HepG2 (cell line): ENCODE data around the gene CCDC14. TPM values are rescaled to one million over a fixed set of nuclear protein-coding genes. Genes with fewer than 3 reads are reported as not detected.

ENCODE experiments used
- BRD4 ChIP-seq: sonication (generic); formaldehyde crosslinking; IDR thresholded peaks from 2 replicates; pipeline ENCODE4 v1.4.0; 2020; ENCODE audit warnings: missing genetic modification reagents
- DNMT1 ChIP-seq: sonication (generic); formaldehyde crosslinking; IDR thresholded peaks from 2 replicates; pipeline ENCODE4 v1.5.1; 2020; ENCODE audit warnings: mild to moderate bottlenecking, missing genetic modification reagents
- DPF2 ChIP-seq: sonication (generic); formaldehyde crosslinking; IDR thresholded peaks from 2 replicates; pipeline ENCODE4 v1.4.0; 2020; ENCODE audit warnings: mild to moderate bottlenecking, low read depth, missing genetic modification reagents, borderline replicate concordance
- ETS1 ChIP-seq: sonication (generic); formaldehyde crosslinking; IDR thresholded peaks from 2 replicates; pipeline ENCODE4 v1.4.0; 2020; ENCODE audit warnings: missing genetic modification reagents
- GLMP ChIP-seq: sonication (generic); formaldehyde crosslinking; IDR thresholded peaks from 2 replicates; pipeline ENCODE4 v1.9.0; 2021; ENCODE audit warnings: missing genetic modification reagents, mild to moderate bottlenecking, borderline replicate concordance
- HDAC1 ChIP-seq: sonication (generic); formaldehyde crosslinking; IDR thresholded peaks from 2 replicates; pipeline ENCODE4 v1.5.1; 2020; ENCODE audit warnings: mild to moderate bottlenecking, missing genetic modification reagents
- MAF1 ChIP-seq: sonication (generic); formaldehyde crosslinking; IDR thresholded peaks from 2 replicates; pipeline ENCODE4 v1.5.0; 2020; ENCODE audit warnings: missing genetic modification reagents, borderline replicate concordance
- MNT ChIP-seq: fragments of 450-650 bp; IDR thresholded peaks from 2 replicates; pipeline ENCODE4 v1.6.1; 2016
- NCOA5 ChIP-seq: sonication (generic); formaldehyde crosslinking; IDR thresholded peaks from 2 replicates; pipeline ENCODE4 v1.4.0; 2020; ENCODE audit warnings: missing genetic modification reagents
- PAF1 ChIP-seq: IDR thresholded peaks from 2 replicates; pipeline ENCODE4 v1.6.1; 2016; ENCODE audit warnings: missing genetic modification reagents, missing compliant biosample characterization
- TFE3 ChIP-seq: IDR thresholded peaks from 2 replicates; pipeline ENCODE4 v1.6.1; 2016
- YY1 ChIP-seq: IDR thresholded peaks from 2 replicates; pipeline ENCODE4 v1.6.1; 2011; ENCODE audit warnings: low read length, low read depth, moderate library complexity, mild to moderate bottlenecking; ENCODE audit not compliant: insufficient read depth, insufficient replicate concordance
- ZBTB2 ChIP-seq: sonication (generic); formaldehyde crosslinking; IDR thresholded peaks from 2 replicates; pipeline ENCODE4 v1.8.0; 2022; ENCODE audit warnings: low read depth, missing genetic modification reagents
- ZFP36L2 ChIP-seq: sonication (generic); formaldehyde crosslinking; IDR thresholded peaks from 2 replicates; pipeline ENCODE4 v1.4.0; 2020; ENCODE audit warnings: missing genetic modification reagents
- ZNF101 ChIP-seq: sonication (generic); formaldehyde crosslinking; IDR thresholded peaks from 2 replicates; pipeline ENCODE4 v1.4.0; 2020; ENCODE audit warnings: mild to moderate bottlenecking, low read depth, missing genetic modification reagents, borderline replicate concordance
- ZNF121 ChIP-seq: sonication (generic); formaldehyde crosslinking; IDR thresholded peaks from 2 replicates; pipeline ENCODE4 v1.5.0; 2020; ENCODE audit warnings: mild to moderate bottlenecking, missing genetic modification reagents
- ZNF136 ChIP-seq: sonication (generic); formaldehyde crosslinking; IDR thresholded peaks from 2 replicates; pipeline ENCODE4 v1.8.1; 2022; ENCODE audit warnings: low read depth, mild to moderate bottlenecking, moderate library complexity, missing genetic modification reagents
- ZNF674 ChIP-seq: sonication (generic); formaldehyde crosslinking; IDR thresholded peaks from 2 replicates; pipeline ENCODE4 v1.5.0; 2020; ENCODE audit warnings: low read depth, mild to moderate bottlenecking, missing genetic modification reagents
- ZNF773 ChIP-seq: sonication (generic); formaldehyde crosslinking; IDR thresholded peaks from 2 replicates; pipeline ENCODE4 v1.4.0; 2020; ENCODE audit warnings: missing genetic modification reagents, borderline replicate concordance
- polyA plus RNA-seq, 8 experiments: library from polyadenylated mRNA; depleted of rRNA in 3 of 8; stranded (reverse) in 7 of 8; unstranded in 1 of 8; fragments of >200 nt; fragmentation: Illumina TruSeq in 4 of 8; extraction: Trizol in 4 of 8; gene quantifications; 2 replicates each; pipeline versions ENCODE4 v1.2.1 to v1.2.3, GENCODE V29; 2011 to 2016; ENCODE audit warnings: low read depth in 4 of 8, missing spikeins in 1 of 8, mixed read lengths in 1 of 8; ENCODE audit not compliant: insufficient read depth in 1 of 8
- total RNA-seq, 5 experiments: library from RNA; depleted of rRNA; stranded (reverse); fragments of >200 nt; fragmentation: Illumina TruSeq; extraction: Trizol; gene quantifications; 2 replicates each; pipeline ENCODE4 v1.2.3, GENCODE V29; 2016; ENCODE audit warnings: low read depth in 1 of 5
- TF ChIP-seq, protein P1 (sequence below): sonication (generic); formaldehyde crosslinking; IDR thresholded peaks from 2 replicates; pipeline ENCODE4 v1.9.0; 2021; ENCODE audit warnings: missing genetic modification reagents, borderline replicate concordance

Gene CCDC14
- total and polyA plus RNA-seq, 2 of the 13 experiments (the other 11 are each of a cell fraction or from before 2014, with no cell fraction given) = 48.7 to 49.0 TPM

DNA sequence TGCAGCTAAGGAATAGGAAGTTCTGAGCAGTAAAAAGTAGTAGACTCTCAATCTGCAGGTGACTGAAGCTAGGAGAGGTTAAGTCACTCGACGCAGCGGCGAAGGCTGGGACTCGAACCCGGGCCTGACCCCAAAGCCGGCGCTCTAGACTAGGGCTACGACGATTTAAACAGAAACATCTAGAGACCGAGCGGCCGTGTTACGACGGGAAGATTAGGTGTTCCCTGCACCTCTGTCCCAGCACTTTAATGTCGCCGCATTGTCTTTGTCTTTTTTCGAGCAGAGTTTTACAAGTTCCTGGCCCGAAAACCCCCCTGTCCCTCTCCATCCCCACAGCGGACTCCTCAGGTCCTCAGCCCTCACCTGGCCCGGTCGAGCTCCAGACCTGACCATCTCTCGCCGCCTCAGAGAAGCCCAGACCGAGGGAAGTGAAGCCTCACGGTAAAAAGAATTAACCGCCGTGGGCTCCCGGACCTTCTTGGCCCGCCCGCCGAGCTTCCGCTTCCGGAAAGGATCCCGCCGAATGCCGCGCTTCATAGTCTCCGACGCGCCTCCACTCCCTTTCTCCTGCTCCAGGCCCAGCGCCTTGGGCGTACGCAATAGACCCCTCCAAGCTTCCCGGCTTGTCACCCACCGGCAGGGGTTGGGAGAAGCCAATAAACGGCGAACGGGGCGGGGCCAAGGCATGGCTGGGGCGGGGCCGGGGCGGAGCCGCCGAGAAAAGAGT lies at the start of gene CCDC14 (continued):
- TF ChIP-seq GLMP (CRISPR knock-in tag) = no peak
- no peak for TF ChIP-seq DPF2 (CRISPR knock-in tag)
- TF ChIP-seq PAF1 = no peak
- TF ChIP-seq DNMT1 (CRISPR knock-in tag) = no peak
- peak; percentile 60; the same call in 1 of the 2 replicates for TF ChIP-seq TFE3 (CRISPR knock-in tag)
- peak; percentile 68; the same call in 1 of the 2 replicates for TF ChIP-seq ZBTB2
- no peak for TF ChIP-seq MNT
- no peak for TF ChIP-seq BRD4 (CRISPR knock-in tag)
- peak; percentile 73; the same call in 1 of the 2 replicates for TF ChIP-seq ZNF136 (CRISPR knock-in tag)
- TF ChIP-seq ZFP36L2 (CRISPR knock-in tag) = no peak
- TF ChIP-seq NCOA5 (CRISPR knock-in tag) = no peak
- no peak for TF ChIP-seq ZNF121 (CRISPR knock-in tag)
- TF ChIP-seq ZNF101 (CRISPR knock-in tag) = no peak
- TF ChIP-seq, protein P1, sequence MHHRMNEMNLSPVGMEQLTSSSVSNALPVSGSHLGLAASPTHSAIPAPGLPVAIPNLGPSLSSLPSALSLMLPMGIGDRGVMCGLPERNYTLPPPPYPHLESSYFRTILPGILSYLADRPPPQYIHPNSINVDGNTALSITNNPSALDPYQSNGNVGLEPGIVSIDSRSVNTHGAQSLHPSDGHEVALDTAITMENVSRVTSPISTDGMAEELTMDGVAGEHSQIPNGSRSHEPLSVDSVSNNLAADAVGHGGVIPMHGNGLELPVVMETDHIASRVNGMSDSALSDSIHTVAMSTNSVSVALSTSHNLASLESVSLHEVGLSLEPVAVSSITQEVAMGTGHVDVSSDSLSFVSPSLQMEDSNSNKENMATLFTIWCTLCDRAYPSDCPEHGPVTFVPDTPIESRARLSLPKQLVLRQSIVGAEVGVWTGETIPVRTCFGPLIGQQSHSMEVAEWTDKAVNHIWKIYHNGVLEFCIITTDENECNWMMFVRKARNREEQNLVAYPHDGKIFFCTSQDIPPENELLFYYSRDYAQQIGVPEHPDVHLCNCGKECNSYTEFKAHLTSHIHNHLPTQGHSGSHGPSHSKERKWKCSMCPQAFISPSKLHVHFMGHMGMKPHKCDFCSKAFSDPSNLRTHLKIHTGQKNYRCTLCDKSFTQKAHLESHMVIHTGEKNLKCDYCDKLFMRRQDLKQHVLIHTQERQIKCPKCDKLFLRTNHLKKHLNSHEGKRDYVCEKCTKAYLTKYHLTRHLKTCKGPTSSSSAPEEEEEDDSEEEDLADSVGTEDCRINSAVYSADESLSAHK = no peak
- TF ChIP-seq MAF1 (CRISPR knock-in tag) = no peak
- TF ChIP-seq ZNF773 = no peak
- no peak for TF ChIP-seq ETS1 (CRISPR knock-in tag)
- peak; percentile 42 for TF ChIP-seq YY1
- no peak for TF ChIP-seq ZNF674 (CRISPR knock-in tag)
- TF ChIP-seq HDAC1 (CRISPR knock-in tag) = no peak
